HepG2 (cell line): Measurements from ENCODE around the gene GDPD4. TPM values are rescaled to one million over a fixed set of nuclear protein-coding genes. Genes with fewer than 3 reads are reported as not detected.

Experiments used
- ATAC-seq: fragments of 200-7000 bp; cut with Tn5 transposase; 3 replicates; pipeline ENCODE4 v1.9.1; 2020; ENCODE audit warnings: mild to moderate bottlenecking, moderate library complexity
- BruUV-seq: library from RNA; stranded (reverse); fragments of 400-500 nt; replicated peaks from 2 replicates; lab custom pipeline; 2021; lab: Mats Ljungman, UMichigan
- CTCF ChIA-PET: fragments of 300-600 bp; formaldehyde crosslinking; extraction: SDS; loops from one replicate; lab custom pipeline; 2021; ENCODE audit warnings: low total read pairs, inconsistent platforms, low intra/inter-chr PET ratio; lab: Yijun Ruan, JAX
- POLR2A ChIA-PET: fragments of 350-600 bp; sonication (Branson Sonifier 250); formaldehyde crosslinking; loops from one replicate; lab custom pipeline; 2020; ENCODE audit warnings: antibody characterized with exemption, inconsistent platforms; lab: Yijun Ruan, JAX
- DNase-seq: peaks from one replicate; pipeline ENCODE4 v3.0.0-alpha.2; 2015; ENCODE audit warnings: low spot score
- FAIRE-seq: peaks from 3 replicates; lab custom pipeline; 2011; peaks lifted over from hg19 to GRCh38; lab: Jason Lieb, UNC
- H2AFZ ChIP-seq: one replicate; pipeline ENCODE4 v1.6.1; 2011; ENCODE audit warnings: low read length, inconsistent platforms
- H3K27ac ChIP-seq: fragments of 300-600 bp; 3 replicates; pipeline ENCODE4 v1.8.0; 2011; ENCODE audit warnings: mixed run types, mild to moderate bottlenecking, mixed read lengths, low read length, inconsistent platforms; ENCODE audit not compliant: insufficient read depth; ENCODE audit errors: extremely low read length
- H3K27me3 ChIP-seq, 2 experiments: fragments of 200-600 bp in 1 of 2; 2 replicates in 1 of 2; 3 replicates in 1 of 2; pipeline versions ENCODE4 v1.6.0 to v1.8.0; 2011; ENCODE audit warnings: low read length in 2 of 2, mild to moderate bottlenecking in 2 of 2, moderate library complexity in 2 of 2, inconsistent platforms in 1 of 2; ENCODE audit not compliant: insufficient read depth in 2 of 2, control insufficient read depth in 1 of 2
- H3K36me3 ChIP-seq, 2 experiments: fragments of 200-600 bp in 1 of 2; replicated peaks in 1 of 2; 2 replicates in 1 of 2; 3 replicates in 1 of 2; pipeline versions ENCODE4 v1.5.1 to v1.8.0; 2011; ENCODE audit warnings: low read length in 2 of 2, inconsistent platforms in 1 of 2; ENCODE audit not compliant: insufficient read depth in 2 of 2, control insufficient read depth in 1 of 2
- H3K4me1 ChIP-seq: 2 replicates; pipeline ENCODE4 v1.5.1; 2012; ENCODE audit warnings: low read length, inconsistent platforms; ENCODE audit not compliant: insufficient read depth
- H3K4me2 ChIP-seq: 2 replicates; pipeline ENCODE4 v1.6.0; 2011; ENCODE audit warnings: low read depth, low read length, inconsistent platforms
- H3K4me3 ChIP-seq, 3 experiments: fragments of 200-600 bp in 1 of 3; sonication (generic), shearing (Covaris generic) in 1 of 3; replicated peaks in 1 of 3; 2 replicates each; pipeline ENCODE4 v1.5.1; 2011 to 2016; ENCODE audit warnings: low read length in 3 of 3, inconsistent platforms in 2 of 3, low read depth in 2 of 3, mild to moderate bottlenecking in 2 of 3, control low read depth in 1 of 3, mixed read lengths in 1 of 3; ENCODE audit not compliant: insufficient read depth in 1 of 3
- H3K79me2 ChIP-seq: one replicate; pipeline ENCODE4 v1.6.1; 2011; ENCODE audit warnings: low read length, inconsistent platforms; ENCODE audit not compliant: insufficient read depth
- H3K9ac ChIP-seq: 2 replicates; pipeline ENCODE4 v1.6.0; 2011; ENCODE audit warnings: mild to moderate bottlenecking, low read depth, low read length, inconsistent platforms; ENCODE audit not compliant: insufficient read depth
- H3K9me3 ChIP-seq: 2 replicates; pipeline ENCODE4 v1.5.1; 2012; ENCODE audit warnings: mild to moderate bottlenecking, low read length
- H4K20me1 ChIP-seq: 2 replicates; pipeline ENCODE4 v1.6.0; 2011; ENCODE audit warnings: inconsistent platforms, mild to moderate bottlenecking, low read length, moderate library complexity; ENCODE audit not compliant: insufficient read depth
- ARNT2 ChIP-seq: sonication (generic); formaldehyde crosslinking; IDR thresholded peaks from 2 replicates; pipeline ENCODE4 v1.8.0; 2022; ENCODE audit warnings: mild to moderate bottlenecking, low read depth, missing genetic modification reagents, moderate library complexity
- ARNTL ChIP-seq: sonication (generic); formaldehyde crosslinking; IDR thresholded peaks from 2 replicates; pipeline ENCODE4 v1.4.0; 2020; ENCODE audit warnings: mild to moderate bottlenecking, missing genetic modification reagents
- FOXA3 ChIP-seq: IDR thresholded peaks from 2 replicates; pipeline ENCODE4 v1.6.1; 2016; ENCODE audit warnings: missing genetic modification reagents, missing compliant biosample characterization
- HMG20B ChIP-seq: conservative IDR thresholded peaks from 2 replicates; pipeline ENCODE4 v1.6.1; 2016; ENCODE audit warnings: missing genetic modification reagents, missing compliant biosample characterization
- JUNB ChIP-seq: sonication (generic); formaldehyde crosslinking; IDR thresholded peaks from 2 replicates; pipeline ENCODE4 v1.8.0; 2022; ENCODE audit warnings: missing genetic modification reagents, mild to moderate bottlenecking, borderline replicate concordance
- KAT7 ChIP-seq: IDR thresholded peaks from 2 replicates; pipeline ENCODE4 v1.6.1; 2018; ENCODE audit warnings: borderline replicate concordance, missing compliant biosample characterization
- MYNN ChIP-seq: sonication (generic); formaldehyde crosslinking; IDR thresholded peaks from 2 replicates; pipeline ENCODE4 v1.4.0; 2020; ENCODE audit warnings: mild to moderate bottlenecking, low read depth, missing genetic modification reagents
- NFYB ChIP-seq: sonication (generic); formaldehyde crosslinking; IDR thresholded peaks from 2 replicates; pipeline ENCODE4 v1.4.0; 2020; ENCODE audit warnings: missing genetic modification reagents
- SIX4 ChIP-seq: sonication (generic); formaldehyde crosslinking; IDR thresholded peaks from 2 replicates; pipeline ENCODE4 v1.4.0; 2020; ENCODE audit warnings: missing genetic modification reagents
- SUZ12 ChIP-seq: fragments of 150-350 bp; IDR thresholded peaks from 2 replicates; pipeline ENCODE4 v1.6.1; 2014; ENCODE audit warnings: low read depth, low read length
- ZFP41 ChIP-seq: sonication (generic); formaldehyde crosslinking; IDR thresholded peaks from 2 replicates; pipeline ENCODE4 v1.4.0; 2020; ENCODE audit warnings: mild to moderate bottlenecking, missing genetic modification reagents, borderline replicate concordance
- ZNF564 ChIP-seq: sonication (generic); formaldehyde crosslinking; IDR thresholded peaks from 2 replicates; pipeline ENCODE4 v1.8.1; 2023; ENCODE audit warnings: mild to moderate bottlenecking, missing genetic modification reagents
- WGBS: methylation state at CpG from one replicate; pipeline ENCODE4 v1.1.6; 2017; ENCODE audit warnings: low lambda C conversion rate; 5-methylcytosine and 5-hydroxymethylcytosine counted together
- in situ Hi-C: cut with HindIII; loops from 2 replicates; pipeline ENCODE4 v1.10.0; 2017; ENCODE audit warnings: low pct_unique_long_range_greater_than_20kb; ENCODE audit not compliant: extremely low pct_ligation_motif_present
- intact Hi-C: fragments of 100-400 bp; cut with micrococcal nuclease; formaldehyde crosslinking; loops from one replicate; pipeline ENCODE4 v1.10.0; 2022; ENCODE audit not compliant: unreplicated experiment
- polyA plus RNA-seq, 8 experiments: library from polyadenylated mRNA; depleted of rRNA in 3 of 8; stranded (reverse) in 7 of 8; unstranded in 1 of 8; fragments of >200 nt; fragmentation: Illumina TruSeq in 4 of 8; extraction: Trizol in 4 of 8; gene quantifications; 2 replicates each; pipeline versions ENCODE4 v1.2.1 to v1.2.3, GENCODE V29; 2011 to 2016; ENCODE audit warnings: low read depth in 4 of 8, missing spikeins in 1 of 8, mixed read lengths in 1 of 8; ENCODE audit not compliant: insufficient read depth in 1 of 8
- total RNA-seq, 5 experiments: library from RNA; depleted of rRNA; stranded (reverse); fragments of >200 nt; fragmentation: Illumina TruSeq; extraction: Trizol; gene quantifications; 2 replicates each; pipeline ENCODE4 v1.2.3, GENCODE V29; 2016; ENCODE audit warnings: low read depth in 1 of 5
- TF ChIP-seq, protein P1 (sequence below): sonication (generic); formaldehyde crosslinking; IDR thresholded peaks from 2 replicates; pipeline ENCODE4 v1.8.0; 2022; ENCODE audit warnings: mild to moderate bottlenecking, missing genetic modification reagents, moderate library complexity
- TF ChIP-seq, protein P2 (sequence below): fragments of 450-650 bp; IDR thresholded peaks from 2 replicates; pipeline ENCODE4 v1.6.1; 2016

Gene GDPD4
- total and polyA plus RNA-seq, 2 of the 13 experiments (the other 11 are each of a cell fraction or from before 2014, with no cell fraction given) = not detected

DNA sequence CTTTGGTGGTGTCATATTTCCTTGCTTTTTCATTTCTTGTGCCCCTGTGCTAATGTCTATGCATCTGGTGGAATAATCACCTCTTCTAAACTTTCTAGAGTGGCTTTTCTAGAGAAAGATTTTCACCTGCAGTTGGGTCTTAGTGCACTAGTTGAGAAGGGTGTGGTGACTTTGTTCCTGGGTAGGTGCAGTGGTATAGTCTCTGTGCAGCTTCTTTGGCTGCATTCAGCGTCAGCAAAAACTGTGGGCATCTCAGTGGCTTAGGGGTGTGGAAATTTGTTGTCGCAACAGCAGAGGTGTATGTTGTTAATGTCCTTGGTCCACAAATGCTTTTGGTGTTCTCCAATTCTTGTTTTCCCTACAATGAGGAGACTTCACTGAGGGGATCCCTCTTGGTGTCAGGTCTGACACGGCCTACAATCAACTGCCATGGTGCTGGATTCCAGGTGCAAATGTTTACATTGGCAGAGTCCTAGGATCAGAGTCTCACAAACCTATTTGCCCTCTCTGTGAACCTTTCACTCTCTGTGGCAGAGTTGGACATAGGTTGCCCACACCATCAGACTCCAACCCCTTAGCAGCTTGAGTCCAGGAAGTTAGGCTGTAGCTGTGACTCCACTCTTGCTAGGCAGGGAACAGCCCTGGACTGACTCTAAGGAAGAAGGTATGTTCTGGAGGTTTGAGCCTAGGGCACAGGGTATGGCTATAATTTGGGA, 48.8 kb downstream of the GDPD4 start (continued):
- no peak for TF ChIP-seq KAT7 (CRISPR knock-in tag)
- TF ChIP-seq ARNTL (CRISPR knock-in tag) = no peak
- TF ChIP-seq, protein P1, sequence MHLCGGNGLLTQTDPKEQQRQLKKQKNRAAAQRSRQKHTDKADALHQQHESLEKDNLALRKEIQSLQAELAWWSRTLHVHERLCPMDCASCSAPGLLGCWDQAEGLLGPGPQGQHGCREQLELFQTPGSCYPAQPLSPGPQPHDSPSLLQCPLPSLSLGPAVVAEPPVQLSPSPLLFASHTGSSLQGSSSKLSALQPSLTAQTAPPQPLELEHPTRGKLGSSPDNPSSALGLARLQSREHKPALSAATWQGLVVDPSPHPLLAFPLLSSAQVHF = no peak
- no peak for TF ChIP-seq MYNN
- TF ChIP-seq ZNF564 (CRISPR knock-in tag) = no peak
- TF ChIP-seq FOXA3 (CRISPR knock-in tag) = peak; percentile 77
- no peak for TF ChIP-seq JUNB (CRISPR knock-in tag)
- no peak for TF ChIP-seq ZFP41 (CRISPR knock-in tag)
- TF ChIP-seq ARNT2 (CRISPR knock-in tag) = no peak
- TF ChIP-seq SUZ12 = no peak
- TF ChIP-seq NFYB (CRISPR knock-in tag) = no peak

DNA sequence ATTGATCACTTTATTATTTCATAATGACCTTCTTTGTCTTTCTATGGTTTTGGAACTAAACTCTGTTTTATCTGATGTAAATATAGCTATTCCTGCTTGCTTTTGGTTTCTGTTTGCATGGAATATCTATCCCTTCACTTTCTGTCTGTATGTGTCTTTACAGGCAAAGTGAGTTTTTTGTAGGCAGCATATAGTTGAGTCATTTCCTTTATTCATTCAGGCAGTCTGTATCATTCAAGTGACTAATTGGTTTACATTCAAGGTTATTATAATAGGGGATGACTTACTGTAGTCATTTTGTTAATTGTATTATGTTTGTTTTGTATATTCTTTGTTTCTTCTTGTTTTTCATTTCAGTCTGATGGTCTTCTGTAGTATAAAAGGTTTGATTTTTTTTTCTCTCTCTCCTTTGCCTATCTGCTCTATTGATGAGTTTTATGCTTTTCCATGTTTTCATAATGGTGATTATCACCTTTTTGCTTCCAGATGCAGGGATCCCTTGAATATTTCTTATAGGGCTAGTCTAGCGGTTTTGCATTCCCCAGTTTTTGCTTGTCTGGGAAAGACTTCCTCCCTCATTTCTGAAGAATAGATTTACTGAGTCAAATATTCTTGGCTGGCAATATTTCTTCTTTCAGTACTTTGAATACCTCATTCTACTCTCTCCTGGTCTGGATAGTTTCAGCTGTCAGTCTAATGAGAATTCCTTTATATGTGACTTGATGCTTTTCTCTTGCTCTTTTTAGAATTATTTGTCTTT, 50.4 kb downstream of the GDPD4 start:
- BruUV-seq = no TSS peak
- H3K36me3 ChIP-seq = no peaks in the 10 kb centered on the region
- no peak overlapping the region for H3K9ac ChIP-seq
- H4K20me1 ChIP-seq = no peaks in the 10 kb centered on the region
- CTCF ChIA-PET = no interaction called here
- DNase-seq = no peak
- H3K4me1 ChIP-seq = peaks cover 30% of the 10 kb centered on the region
- H3K27ac ChIP-seq = no peak overlapping the region
- no peak overlapping the region for H2AFZ ChIP-seq
- in situ Hi-C loops = no loop called here
- H3K4me2 ChIP-seq = no peak overlapping the region
- WGBS = 94% methylated on average over 1 of the region's 1 CpG
- H3K9me3 ChIP-seq = 0 out of 2 replicates have a peak, but pooled peaks cover 8% of the 10 kb centered on the region
- intact Hi-C loops = no loop called here
- TF ChIP-seq, protein P2, sequence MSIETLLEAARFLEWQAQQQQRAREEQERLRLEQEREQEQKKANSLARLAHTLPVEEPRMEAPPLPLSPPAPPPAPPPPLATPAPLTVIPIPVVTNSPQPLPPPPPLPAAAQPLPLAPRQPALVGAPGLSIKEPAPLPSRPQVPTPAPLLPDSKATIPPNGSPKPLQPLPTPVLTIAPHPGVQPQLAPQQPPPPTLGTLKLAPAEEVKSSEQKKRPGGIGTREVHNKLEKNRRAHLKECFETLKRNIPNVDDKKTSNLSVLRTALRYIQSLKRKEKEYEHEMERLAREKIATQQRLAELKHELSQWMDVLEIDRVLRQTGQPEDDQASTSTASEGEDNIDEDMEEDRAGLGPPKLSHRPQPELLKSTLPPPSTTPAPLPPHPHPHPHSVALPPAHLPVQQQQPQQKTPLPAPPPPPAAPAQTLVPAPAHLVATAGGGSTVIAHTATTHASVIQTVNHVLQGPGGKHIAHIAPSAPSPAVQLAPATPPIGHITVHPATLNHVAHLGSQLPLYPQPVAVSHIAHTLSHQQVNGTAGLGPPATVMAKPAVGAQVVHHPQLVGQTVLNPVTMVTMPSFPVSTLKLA = no peak
- no peak for TF ChIP-seq SIX4 (CRISPR knock-in tag)
- TF ChIP-seq HMG20B (CRISPR knock-in tag) = no peak
- H3K4me3 ChIP-seq = no peak overlapping the region
- no peaks in the 10 kb centered on the region for H3K27me3 ChIP-seq
- no peak for FAIRE-seq
- POLR2A ChIA-PET = no interaction called here
- H3K79me2 ChIP-seq = no peaks in the 10 kb centered on the region
- ATAC-seq = no peak
